ENCODE measurements around the gene RNF144A.

DNA sequence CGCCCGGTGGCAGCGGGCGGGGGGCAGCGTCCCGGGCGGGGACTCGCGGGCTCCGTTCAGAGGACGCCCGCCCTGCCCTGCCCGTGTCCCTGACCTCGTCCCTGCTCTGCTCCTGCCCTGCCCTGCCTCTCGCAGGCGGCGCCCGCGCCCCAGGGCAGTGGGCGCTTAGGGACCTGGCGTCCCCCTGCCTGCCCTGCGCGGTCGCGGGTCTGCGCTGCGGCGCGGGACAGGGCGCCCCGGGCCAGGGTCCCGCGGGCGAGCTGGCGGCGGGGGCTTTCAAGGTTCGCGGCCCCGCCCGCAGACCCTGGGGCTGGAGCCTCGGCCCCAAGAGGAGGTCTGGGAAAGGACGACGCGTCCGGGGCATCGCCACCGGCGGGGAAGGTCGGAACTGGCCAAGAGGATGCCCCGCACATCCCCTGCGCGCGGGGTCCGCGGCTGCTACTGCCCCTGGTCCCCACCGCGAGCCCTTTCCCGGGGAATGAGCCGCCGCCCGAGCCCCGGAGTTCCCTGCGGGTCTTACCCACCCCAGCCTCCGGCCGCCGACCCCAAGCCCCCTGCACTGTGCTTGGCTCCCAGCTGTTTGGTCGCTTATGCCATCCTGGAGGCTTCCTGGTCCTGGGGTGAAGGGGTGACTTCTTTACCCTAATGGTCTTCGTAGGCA, 679 bp downstream of the RNF144A start:
- no peak for TF ChIP-seq EZH2 (IDR thresholded peaks at IDR 0.05; ENCODE audit: borderline replicate concordance, low read depth, low read length, poor library complexity, severe bottlenecking)
- TF ChIP-seq, protein P1, sequence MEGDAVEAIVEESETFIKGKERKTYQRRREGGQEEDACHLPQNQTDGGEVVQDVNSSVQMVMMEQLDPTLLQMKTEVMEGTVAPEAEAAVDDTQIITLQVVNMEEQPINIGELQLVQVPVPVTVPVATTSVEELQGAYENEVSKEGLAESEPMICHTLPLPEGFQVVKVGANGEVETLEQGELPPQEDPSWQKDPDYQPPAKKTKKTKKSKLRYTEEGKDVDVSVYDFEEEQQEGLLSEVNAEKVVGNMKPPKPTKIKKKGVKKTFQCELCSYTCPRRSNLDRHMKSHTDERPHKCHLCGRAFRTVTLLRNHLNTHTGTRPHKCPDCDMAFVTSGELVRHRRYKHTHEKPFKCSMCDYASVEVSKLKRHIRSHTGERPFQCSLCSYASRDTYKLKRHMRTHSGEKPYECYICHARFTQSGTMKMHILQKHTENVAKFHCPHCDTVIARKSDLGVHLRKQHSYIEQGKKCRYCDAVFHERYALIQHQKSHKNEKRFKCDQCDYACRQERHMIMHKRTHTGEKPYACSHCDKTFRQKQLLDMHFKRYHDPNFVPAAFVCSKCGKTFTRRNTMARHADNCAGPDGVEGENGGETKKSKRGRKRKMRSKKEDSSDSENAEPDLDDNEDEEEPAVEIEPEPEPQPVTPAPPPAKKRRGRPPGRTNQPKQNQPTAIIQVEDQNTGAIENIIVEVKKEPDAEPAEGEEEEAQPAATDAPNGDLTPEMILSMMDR (conservative IDR thresholded peaks at IDR 0.05; ENCODE audit: low read depth, low read length), result no peak

Measured in A673 (cell line).